Stomach smooth muscle (tissue), 2 donors: ENCODE data around the gene RAB8B.

Experiments
- H3K27ac ChIP-seq: one replicate; pipeline ENCODE4 v1.7.0; 2013; ENCODE audit warnings: mild to moderate bottlenecking, low read length, inconsistent platforms
- H3K27me3 ChIP-seq, 2 donors: one replicate each; pipeline ENCODE4 v1.7.0; 2013; ENCODE audit warnings: low read length in 2 of 2; ENCODE audit not compliant: insufficient read depth in 2 of 2, control insufficient read depth in 1 of 2
- H3K36me3 ChIP-seq, 2 donors: one replicate each; pipeline ENCODE4 v1.7.0; 2013; ENCODE audit warnings: low read length in 2 of 2; ENCODE audit not compliant: control insufficient read depth in 2 of 2, insufficient read depth in 2 of 2
- H3K4me1 ChIP-seq: one replicate; pipeline ENCODE4 v1.7.0; 2013; ENCODE audit warnings: low read length; ENCODE audit not compliant: control insufficient read depth, insufficient read depth
- H3K4me3 ChIP-seq, 2 donors: one replicate each; pipeline ENCODE4 v1.7.0; 2013; ENCODE audit warnings: low read length in 2 of 2
- H3K9ac ChIP-seq, 2 donors: one replicate each; pipeline ENCODE4 v1.7.0; 2013; ENCODE audit warnings: low read length in 2 of 2, mild to moderate bottlenecking in 1 of 2
- H3K9me3 ChIP-seq, 2 donors: one replicate each; pipeline ENCODE4 v1.7.0; 2013; ENCODE audit warnings: low read length in 2 of 2; ENCODE audit not compliant: control insufficient read depth in 2 of 2
- donor health status: healthy.
- donor health status: Pancreatic carcinoma.

RAB8B gene

DNA sequence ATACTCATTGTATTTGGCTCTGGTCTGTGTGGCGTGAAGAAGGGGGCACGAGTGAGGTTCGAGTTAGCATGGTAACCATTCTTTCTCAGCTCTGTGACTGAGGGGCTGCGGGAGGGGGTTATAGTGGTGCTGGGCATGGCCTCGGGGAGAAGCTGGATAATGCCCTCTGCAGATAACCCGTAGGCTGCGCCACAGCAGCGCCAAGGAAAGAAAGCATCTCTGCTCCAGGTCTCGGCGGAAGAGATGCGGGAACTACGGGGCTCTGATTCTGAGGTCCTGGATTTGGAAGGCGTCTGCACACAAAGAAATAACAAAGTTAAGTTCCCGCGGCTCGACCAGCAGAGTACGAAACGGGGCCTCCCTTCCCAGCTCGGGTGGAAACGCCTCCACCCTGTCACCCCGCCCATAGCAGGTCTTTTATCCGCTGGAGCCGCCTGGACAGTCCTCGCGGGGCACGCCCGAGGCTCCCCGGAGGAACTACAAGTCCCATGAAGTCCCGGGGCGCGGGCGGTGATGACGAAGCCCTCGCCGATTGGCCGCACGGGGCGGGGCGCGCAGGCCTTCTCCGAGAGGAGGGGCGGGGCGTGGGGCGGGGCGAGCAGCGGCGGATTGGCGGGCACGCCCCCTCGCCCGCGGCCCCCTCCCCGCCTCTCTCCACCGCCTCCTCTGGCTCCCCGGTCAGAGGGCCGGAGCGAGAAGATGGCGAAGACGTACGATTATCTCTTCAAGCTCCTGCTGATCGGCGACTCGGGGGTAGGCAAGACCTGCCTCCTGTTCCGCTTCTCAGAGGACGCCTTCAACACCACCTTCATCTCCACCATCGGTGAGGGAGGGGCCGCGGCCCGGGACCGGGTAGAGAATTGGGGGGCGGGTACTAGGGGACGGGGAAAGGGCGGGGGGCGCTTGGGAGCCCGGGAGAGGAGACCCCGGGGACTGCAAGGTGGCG is at the start of gene RAB8B:
TSS of gene RAB8B (plus strand) at position 681 of the 946 bp plus-strand sequence. CDS start at position 700, 19 bp downstream.
- H3K36me3 ChIP-seq = no peaks in the 10 kb centered on the region

DNA sequence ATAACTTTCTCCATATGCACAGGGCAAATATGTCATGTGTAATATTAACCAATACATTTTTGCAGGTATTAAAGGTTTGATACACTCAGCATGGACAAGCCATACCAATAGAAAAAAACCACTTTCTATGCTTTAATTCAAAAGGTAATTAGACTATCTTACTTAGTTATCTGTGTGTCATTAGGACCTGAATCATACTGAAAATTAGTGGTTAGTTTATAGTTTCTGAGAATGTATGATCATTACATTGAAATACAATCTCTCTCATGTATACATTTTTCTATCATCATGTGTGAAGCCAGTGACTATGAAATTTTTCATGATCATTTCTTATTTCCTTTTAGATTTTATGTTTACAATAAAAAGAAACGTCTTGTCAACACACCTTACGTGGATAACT is 48.5 kb upstream of the RAB8B start:
- Histone ChIP-seq H3K27me3 (no peaks in the 10 kb centered on the region), H3K4me3 (no peak overlapping the region), H3K27ac (no peak overlapping the region), H3K36me3 (peaks cover 7 to 9% of the 10 kb centered on the region in 2 donors), H3K9me3 (no peaks in the 10 kb centered on the region), H3K4me1 (no peaks in the 10 kb centered on the region), H3K9ac (no peak overlapping the region)

More for the DNA sequence above, at the start of gene RAB8B:
- Histone ChIP-seq H3K4me3 (peak within 1 kb of the TSS; percentile 81 to 84), H3K27me3 (no peaks in the 10 kb centered on the region), H3K9ac (peak within 1 kb of the TSS; percentile 70 to 82), H3K9me3 (no peaks in the 10 kb centered on the region), H3K27ac (peak within 1 kb of the TSS; percentile 70), H3K4me1 (peaks cover 7% of the 10 kb centered on the region)

DNA sequence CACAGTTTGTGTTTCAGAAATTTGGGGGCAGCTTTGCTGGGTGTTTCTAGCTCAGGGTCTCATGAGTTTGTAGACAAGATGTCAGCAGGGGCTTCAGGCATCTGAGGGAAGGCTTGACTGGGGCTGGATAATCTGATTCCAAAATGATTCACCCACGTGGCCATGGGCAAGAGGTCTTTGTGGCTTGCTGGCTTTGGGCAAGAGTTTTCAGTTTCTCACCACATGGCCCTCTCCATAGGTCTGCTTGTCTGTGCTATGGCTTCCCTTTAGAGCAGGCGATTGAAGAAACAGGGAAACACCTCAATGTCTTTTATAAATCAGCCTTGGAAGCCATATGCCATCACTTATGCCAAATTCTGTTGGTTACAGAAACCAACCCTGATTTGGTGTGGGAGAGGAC is 44.0 kb upstream of the RAB8B start:
- no peaks in the 10 kb centered on the region for H3K9me3 ChIP-seq
- peaks cover 9 to 13% of the 10 kb centered on the region in 2 donors for H3K36me3 ChIP-seq
- H3K4me3 ChIP-seq = no peak overlapping the region
- no peaks in the 10 kb centered on the region for H3K4me1 ChIP-seq
- H3K9ac ChIP-seq = no peak overlapping the region
- H3K27me3 ChIP-seq = no peaks in the 10 kb centered on the region
- no peak overlapping the region for H3K27ac ChIP-seq

DNA sequence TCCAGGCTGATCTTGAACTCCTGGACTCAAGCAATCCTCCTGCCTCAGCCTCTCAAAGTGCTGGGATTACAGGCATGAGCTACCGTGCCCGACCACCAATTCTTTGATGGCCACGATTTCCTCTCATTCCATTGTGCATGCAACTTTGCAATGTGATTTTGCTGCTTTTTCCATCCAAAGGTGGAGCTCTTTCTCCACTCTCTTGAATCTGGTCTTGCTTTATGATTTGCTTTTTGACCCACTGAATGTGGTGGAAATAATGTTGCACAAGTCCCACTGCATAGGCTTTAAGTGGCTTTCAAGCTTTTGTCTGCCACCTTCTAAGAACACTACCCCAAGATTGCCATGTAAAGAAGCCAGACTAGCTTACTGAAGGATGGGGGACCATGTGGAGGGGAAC is 42.7 kb upstream of the RAB8B start:
- no peak overlapping the region for H3K9ac ChIP-seq
- H3K4me3 ChIP-seq = no peak overlapping the region
- no peaks in the 10 kb centered on the region for H3K4me1 ChIP-seq
- H3K36me3 ChIP-seq = peaks cover 6 to 13% of the 10 kb centered on the region in 2 donors
- no peaks in the 10 kb centered on the region for H3K9me3 ChIP-seq
- H3K27ac ChIP-seq = no peak overlapping the region
- H3K27me3 ChIP-seq = no peaks in the 10 kb centered on the region

DNA sequence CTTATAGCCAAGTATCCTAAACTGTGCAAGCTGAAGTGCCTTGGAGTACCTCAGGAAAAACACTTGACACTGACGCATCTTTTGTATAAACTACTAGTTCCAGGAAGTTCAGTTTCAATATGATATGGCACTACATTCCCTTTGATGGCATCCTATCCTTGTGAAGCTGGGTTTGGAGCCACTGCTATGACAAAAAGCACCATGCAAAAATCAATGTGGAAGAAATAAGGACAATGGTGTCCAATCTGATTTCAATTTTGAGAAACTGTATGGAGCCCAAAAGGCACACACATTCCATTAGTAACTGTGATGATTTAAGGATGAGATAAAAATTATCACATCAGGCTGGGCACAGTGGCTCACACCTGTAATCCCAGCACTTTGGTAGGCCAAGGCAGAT is 37.7 kb upstream of the RAB8B start:
- Histone ChIP-seq H3K4me1 (no peaks in the 10 kb centered on the region), H3K4me3 (no peak overlapping the region), H3K9me3 (no peaks in the 10 kb centered on the region), H3K27ac (no peak overlapping the region), H3K9ac (no peak overlapping the region), H3K36me3 (peaks cover 16 to 17% of the 10 kb centered on the region in 2 donors), H3K27me3 (no peaks in the 10 kb centered on the region)

DNA sequence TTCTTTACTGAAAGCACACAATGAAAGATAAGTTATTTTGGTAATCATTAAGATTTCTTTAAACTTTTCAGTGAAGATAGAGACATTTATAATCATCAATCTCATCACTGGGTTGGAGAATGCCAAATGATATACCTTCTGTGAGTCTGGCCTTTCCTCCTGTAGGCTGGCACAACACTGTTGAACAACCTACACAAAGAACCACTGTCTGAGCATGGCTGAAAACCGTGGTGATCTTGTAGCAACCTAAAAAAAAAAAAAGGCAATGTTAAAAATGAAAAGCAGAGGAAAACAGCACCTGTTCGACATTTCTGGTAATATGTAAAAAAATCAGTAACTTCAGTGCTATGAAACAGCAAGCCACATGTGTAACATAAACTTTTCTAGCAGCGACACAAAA is 33.9 kb upstream of the RAB8B start:
- no peaks in the 10 kb centered on the region for H3K9me3 ChIP-seq
- no peaks in the 10 kb centered on the region for H3K27me3 ChIP-seq
- no peak overlapping the region for H3K9ac ChIP-seq
- H3K4me1 ChIP-seq = peaks cover 6% of the 10 kb centered on the region
- H3K27ac ChIP-seq = no peak overlapping the region
- H3K4me3 ChIP-seq = peak overlapping the region; percentile 40 to 97
- H3K36me3 ChIP-seq = peaks cover 9 to 17% of the 10 kb centered on the region in 2 donors

DNA sequence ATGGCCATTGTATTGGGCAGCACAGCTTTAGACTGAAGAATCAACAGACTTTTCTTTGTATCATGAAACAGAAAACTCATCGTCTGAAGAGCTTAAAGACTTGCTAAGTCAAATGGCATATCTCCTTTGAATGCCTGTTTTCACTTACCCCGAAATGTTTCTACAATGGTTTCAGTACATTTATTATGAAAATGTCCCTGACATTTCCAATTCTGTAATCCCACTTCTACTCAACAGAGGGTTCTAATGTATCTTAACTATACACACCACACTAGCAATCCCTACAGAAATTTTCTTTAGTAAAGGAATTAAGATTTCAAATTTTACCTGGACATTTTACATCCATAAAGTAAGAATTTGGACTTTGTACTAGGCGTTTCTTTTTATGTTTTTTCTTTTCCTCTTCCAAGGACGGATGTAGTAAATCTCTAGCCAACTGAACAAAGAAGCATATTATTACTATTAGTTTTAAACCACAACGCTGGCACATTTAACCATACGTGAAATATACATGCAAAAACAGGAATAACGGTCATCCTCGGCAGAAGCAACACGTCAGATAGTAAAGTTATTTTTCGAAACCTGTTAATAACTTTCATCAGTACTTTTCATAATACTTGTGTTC is 33.2 kb upstream of the RAB8B start:
- Histone ChIP-seq H3K9me3 (no peaks in the 10 kb centered on the region), H3K27me3 (no peaks in the 10 kb centered on the region), H3K4me1 (peaks cover 6% of the 10 kb centered on the region), H3K36me3 (peaks cover 9 to 17% of the 10 kb centered on the region in 2 donors), H3K27ac (peak overlapping the region; percentile 93), H3K9ac (peak overlapping the region; percentile 80 to 90), H3K4me3 (peak overlapping the region; percentile 87 to 97)

DNA sequence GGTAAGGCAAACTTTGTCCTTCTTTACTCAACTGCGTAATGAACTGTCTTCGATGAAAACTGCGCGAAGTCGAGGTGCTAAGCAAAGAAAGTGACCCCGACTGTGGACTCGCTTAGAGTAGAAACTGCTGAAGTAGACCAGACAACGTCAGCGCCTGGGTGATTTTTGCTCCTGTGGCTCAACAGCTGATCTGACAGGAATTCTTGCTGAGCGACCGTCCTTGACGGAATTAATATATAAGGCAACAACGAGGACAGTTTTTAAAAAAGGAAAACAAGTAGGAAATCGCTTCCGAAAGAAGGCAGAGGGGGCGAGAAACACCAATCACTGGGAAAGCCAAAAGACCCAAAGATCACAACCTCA is 32.7 kb upstream of the RAB8B start:
- H3K27me3 ChIP-seq = no peaks in the 10 kb centered on the region
- peak overlapping the region; percentile 87 to 97 for H3K4me3 ChIP-seq
- peaks cover 6% of the 10 kb centered on the region for H3K4me1 ChIP-seq
- peaks cover 9 to 12% of the 10 kb centered on the region in 2 donors for H3K36me3 ChIP-seq
- H3K9ac ChIP-seq = peak overlapping the region; percentile 80 to 90
- no peaks in the 10 kb centered on the region for H3K9me3 ChIP-seq
- H3K27ac ChIP-seq = peak overlapping the region; percentile 93

DNA sequence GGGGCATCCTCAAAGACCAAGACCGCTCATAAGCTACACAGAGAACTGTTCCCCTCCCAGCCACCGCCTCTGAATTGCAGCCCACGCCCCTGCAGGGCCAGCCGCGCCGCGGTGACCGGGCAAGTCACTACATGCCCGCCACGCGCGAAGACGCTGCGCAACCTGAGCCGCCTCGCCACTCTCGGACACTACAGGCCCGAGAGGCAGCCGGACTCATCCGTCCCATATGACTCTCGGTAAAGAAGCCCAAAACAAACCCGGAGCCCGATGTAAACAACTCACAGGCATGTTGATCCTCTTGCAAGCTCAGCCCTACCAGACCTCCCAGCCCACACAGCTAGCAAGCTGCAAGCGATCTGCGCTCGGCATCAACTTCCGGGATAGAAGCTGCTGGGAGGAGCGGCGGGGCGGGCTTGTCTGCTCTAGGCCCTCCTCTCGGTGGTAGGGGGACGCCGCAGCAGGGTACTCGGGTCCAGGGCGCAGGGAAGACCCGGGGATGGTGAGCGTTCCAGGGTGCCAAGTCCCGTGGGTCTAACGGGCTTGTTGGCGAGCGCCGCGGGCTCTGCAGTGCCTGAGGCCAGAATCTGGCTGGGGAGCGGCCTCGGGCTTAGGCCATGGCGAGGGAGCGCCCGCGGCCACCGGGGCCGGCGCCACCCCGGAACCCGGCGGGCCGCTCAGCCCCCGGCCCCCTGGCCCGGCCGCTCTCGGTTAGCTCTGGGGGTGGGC is 32.1 kb upstream of the RAB8B start, which contains the start of gene RPS27L:
TSS of gene RPS27L (minus strand) at position 360 of the 726 bp plus-strand sequence. CDS start at position 288, 72 bp downstream.
- Histone ChIP-seq H3K27me3 (no peaks in the 10 kb centered on the region), H3K9ac (peak within 1 kb of the TSS; percentile 80 to 90), H3K4me1 (peaks cover 6% of the 10 kb centered on the region), H3K9me3 (no peaks in the 10 kb centered on the region), H3K36me3 (peaks cover 8 to 10% of the 10 kb centered on the region in 2 donors), H3K4me3 (peak within 1 kb of the TSS; percentile 87 to 97), H3K27ac (peak within 1 kb of the TSS; percentile 93)

DNA sequence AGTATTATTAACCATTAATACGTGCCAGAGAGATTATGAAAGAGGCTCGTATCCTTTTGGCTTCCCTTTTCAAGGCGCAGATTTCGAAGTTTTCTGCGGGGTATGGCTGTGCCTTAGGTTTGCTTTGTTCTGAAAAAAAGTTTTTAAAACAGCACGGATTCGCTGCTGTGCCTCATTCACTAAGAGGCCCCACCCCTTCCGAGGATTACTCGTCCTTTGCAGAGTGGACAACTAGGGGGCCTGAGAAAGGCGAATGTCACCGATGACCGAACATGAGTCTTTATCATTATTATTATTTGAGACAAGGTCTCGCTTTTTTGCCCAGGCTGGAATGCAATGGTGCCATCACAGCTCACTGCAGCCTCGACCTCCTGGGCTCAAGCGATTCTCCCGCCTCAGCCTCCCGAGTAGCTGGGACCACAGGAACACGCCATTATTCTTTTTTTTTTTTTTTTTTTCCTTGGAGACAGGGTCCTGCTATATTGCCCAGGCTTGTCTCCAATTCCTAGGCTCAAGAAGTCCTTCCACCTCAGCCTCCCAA is 31.4 kb upstream of the RAB8B start:
- H3K9me3 ChIP-seq = no peaks in the 10 kb centered on the region
- H3K9ac ChIP-seq = peak overlapping the region; percentile 80 to 90
- no peaks in the 10 kb centered on the region for H3K27me3 ChIP-seq
- H3K4me3 ChIP-seq = peak overlapping the region; percentile 87 to 97
- H3K36me3 ChIP-seq = peaks cover 4 to 6% of the 10 kb centered on the region in 2 donors
- peak overlapping the region; percentile 93 for H3K27ac ChIP-seq
- H3K4me1 ChIP-seq = peaks cover 6% of the 10 kb centered on the region
